GM12801 (cell line): Measurements from ENCODE around the gene POLN.

Source experiments
- CTCF ChIP-seq: IDR thresholded peaks from one replicate; pipeline ENCODE4 v1.5.1; 2011; ENCODE audit warnings: control low read depth; ENCODE audit not compliant: insufficient read length; ENCODE audit errors: extremely low read depth

The POLN gene

GRCh38 chr4:2062168-2062807 lies 179.6 kb downstream of the POLN start:
- no peak for TF ChIP-seq CTCF

GRCh38 chr4:2061186-2062131 lies 180.5 kb downstream of the POLN start:
- TF ChIP-seq CTCF: no peak

GRCh38 chr4:2060611-2061185 lies 181.2 kb downstream of the POLN start:
- TF ChIP-seq CTCF: no peak

- TF ChIP-seq CTCF: no peak
These were observed 182.0 kb downstream of the POLN start for GRCh38 chr4:2059726-2060602.

- no peak for TF ChIP-seq CTCF
These were observed 182.7 kb downstream of the POLN start, which contains the start of gene NAT8L for GRCh38 chr4:2059046-2059725. Gene NAT8L, plus strand, starts transcription at chr4:2059327. Its CDS starts 185 bp downstream, at chr4:2059512.

GRCh38 chr4:2058264-2059045 lies 183.5 kb downstream of the POLN start:
- TF ChIP-seq CTCF: no peak
